Pancreas (tissue), 10 donors: ENCODE data around the gene AKT1. TPM values are rescaled to one million over a fixed set of nuclear protein-coding genes. Genes with fewer than 3 reads are reported as not detected.

Experiments
- ATAC-seq, 4 donors: fragments of 200-7000 bp; cut with Tn5 transposase; one replicate each; pipeline versions ENCODE4 v1.8.0 to v1.9.1; 2020; ENCODE audit warnings: mild to moderate bottlenecking in 4 of 4, moderate library complexity in 4 of 4
- DNase-seq, 6 donors: peaks; one replicate each; pipeline ENCODE4 v3.0.0-alpha.2; 2020
- FAIRE-seq: peaks from 2 replicates; lab custom pipeline; 2012; peaks lifted over from hg19 to GRCh38; lab: Jason Lieb, UNC
- H3K27ac ChIP-seq, 4 donors: fragments of 200-600 bp; sonication (generic); 1 replicate in 3 of 4; 2 replicates in 1 of 4; pipeline versions ENCODE4 v1.5.0 to v1.8.0; 2020
- H3K27me3 ChIP-seq, 4 donors: fragments of 200-600 bp; one replicate each; pipeline ENCODE4 v1.8.0; 2021
- H3K36me3 ChIP-seq, 3 donors: fragments of 200-600 bp; sonication (generic) in 1 of 3; one replicate each; pipeline versions ENCODE4 v1.5.0 to v1.8.0; 2020 to 2021
- H3K4me1 ChIP-seq, 3 donors: fragments of 200-600 bp; one replicate each; pipeline ENCODE4 v1.8.0; 2021
- H3K4me3 ChIP-seq, 4 donors: fragments of 200-600 bp; sonication (generic) in 2 of 4; one replicate each; pipeline versions ENCODE4 v1.5.0 to v1.8.0; 2020 to 2021
- H3K9me3 ChIP-seq, 4 donors: fragments of 200-600 bp; one replicate each; pipeline ENCODE4 v1.8.0; 2021
- WGBS, 2 donors: extraction: QIAGEN DNeasy Blood & Tissue Kit; methylation state at CpG; one replicate each; pipeline ENCODE4 v1.1.7; 2013; 5-methylcytosine and 5-hydroxymethylcytosine counted together
- intact Hi-C, 3 donors: fragments of 100-400 bp; cut with DNase I; formaldehyde crosslinking; loops; one replicate each; pipeline versions ENCODE4 v1.11.1 to v1.14.2; 2022
- polyA plus RNA-seq, 2 donors: library from polyadenylated mRNA; stranded (reverse); fragments of 200-250 nt; gene quantifications; one replicate each; pipeline ENCODE4 v1.2.3, GENCODE V29; 2013
- total RNA-seq, 6 donors: library from RNA; stranded (reverse); fragmentation: NEBNext Ultra II Directional in 4 of 6; extraction: Animal tissue kit (Norgen Biotek cat#: 25700) in 4 of 6; gene quantifications; one replicate each; pipeline versions ENCODE4 v1.2.1 to v1.2.4, GENCODE V29; 2021 to 2023
- TF ChIP-seq, protein P1 (sequence below), 4 donors: fragments of 200-600 bp; sonication (generic) in 3 of 4; IDR thresholded peaks; one replicate each; pipeline versions ENCODE4 v1.5.0 to v1.8.0; 2021; ENCODE audit warnings: antibody characterized with exemption in 4 of 4
- donor health status: healthy with polysubstance abuse.
- donor health status: DM: no; HTN: no; CAD: no; lungs with moderate emphysema.
- donor health status: DM: no; HTN: no; CAD: no.
- donor health status: control.
- donor health status: control.
- donor health status: Bipolar disorder and iron deficiency.
- donor health status: DM: yes; HTN: yes; CAD: no.
- donor health status: DM: no; HTN: no; CAD: no.
- donor health status: DM: no; HTN: no; CAD: no.
- donor health status: DM: yes; HTN: yes; CAD: no.

AKT1 gene
- total and polyA plus RNA-seq, 8 donors: 70.0 to 106 (median 84.6) TPM

DNA sequence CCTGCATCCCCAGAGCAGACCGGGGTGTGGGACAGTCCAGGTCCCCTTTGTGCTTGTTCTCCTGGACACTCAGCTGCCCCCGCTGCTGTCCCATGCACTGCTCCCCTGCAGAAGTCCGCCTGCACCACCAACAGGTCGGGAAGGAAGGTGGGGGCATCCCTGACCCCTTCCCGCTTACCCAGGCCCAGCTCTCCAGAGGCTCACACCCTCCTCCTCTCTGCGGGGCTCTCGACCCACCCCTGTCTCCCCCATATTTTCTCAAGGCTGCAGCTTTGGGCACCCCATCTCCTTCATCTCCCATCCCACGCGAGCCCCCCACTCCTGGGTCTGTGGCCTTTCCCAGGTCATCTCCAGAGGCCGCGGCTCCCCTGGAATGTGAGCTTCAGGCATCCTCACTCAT is 14.8 kb upstream of the AKT1 start:
- TF ChIP-seq, protein P1, sequence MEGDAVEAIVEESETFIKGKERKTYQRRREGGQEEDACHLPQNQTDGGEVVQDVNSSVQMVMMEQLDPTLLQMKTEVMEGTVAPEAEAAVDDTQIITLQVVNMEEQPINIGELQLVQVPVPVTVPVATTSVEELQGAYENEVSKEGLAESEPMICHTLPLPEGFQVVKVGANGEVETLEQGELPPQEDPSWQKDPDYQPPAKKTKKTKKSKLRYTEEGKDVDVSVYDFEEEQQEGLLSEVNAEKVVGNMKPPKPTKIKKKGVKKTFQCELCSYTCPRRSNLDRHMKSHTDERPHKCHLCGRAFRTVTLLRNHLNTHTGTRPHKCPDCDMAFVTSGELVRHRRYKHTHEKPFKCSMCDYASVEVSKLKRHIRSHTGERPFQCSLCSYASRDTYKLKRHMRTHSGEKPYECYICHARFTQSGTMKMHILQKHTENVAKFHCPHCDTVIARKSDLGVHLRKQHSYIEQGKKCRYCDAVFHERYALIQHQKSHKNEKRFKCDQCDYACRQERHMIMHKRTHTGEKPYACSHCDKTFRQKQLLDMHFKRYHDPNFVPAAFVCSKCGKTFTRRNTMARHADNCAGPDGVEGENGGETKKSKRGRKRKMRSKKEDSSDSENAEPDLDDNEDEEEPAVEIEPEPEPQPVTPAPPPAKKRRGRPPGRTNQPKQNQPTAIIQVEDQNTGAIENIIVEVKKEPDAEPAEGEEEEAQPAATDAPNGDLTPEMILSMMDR (IDR thresholded peaks at IDR 0.05): no peak

DNA sequence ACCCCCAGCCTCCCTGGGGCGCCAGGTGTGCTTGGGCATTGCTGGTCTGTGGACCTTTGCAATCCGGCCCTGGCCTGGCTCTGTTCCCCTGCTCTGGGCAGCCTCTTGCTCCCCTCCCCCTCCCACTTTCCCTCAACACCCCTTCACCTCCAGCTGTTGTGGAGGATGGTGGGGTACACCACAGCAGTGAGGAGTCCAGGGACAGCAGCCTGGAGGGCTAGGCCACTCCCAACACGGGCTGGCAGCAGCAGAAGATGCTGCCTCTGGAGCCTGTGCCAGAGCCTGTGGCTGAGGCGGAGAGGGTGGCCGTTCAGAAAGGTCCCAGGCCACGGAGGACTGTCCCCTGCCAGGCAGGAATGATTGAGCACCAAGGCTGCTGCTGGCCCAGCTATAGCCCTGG is 12.9 kb upstream of the AKT1 start:
- peaks cover 0 to 3% (median 0%) of the 10 kb centered on the region in 3 donors for H3K4me1 ChIP-seq
- no peaks in the 10 kb centered on the region for H3K36me3 ChIP-seq
- H3K27ac ChIP-seq: no peak overlapping the region
- ATAC-seq (no peak), DNase-seq (peak in 4 of 6 donors; percentile 9 to 48 (median 27)), FAIRE-seq (no peak)
- WGBS, 2 donors: 71 to 77% methylated on average over 5 to 6 of the region's 6 CpGs
- no peaks in the 10 kb centered on the region for H3K27me3 ChIP-seq
- TF ChIP-seq, protein P1 (IDR thresholded peaks at IDR 0.05): no peak
- intact Hi-C loops: no loop called here
- no peak overlapping the region for H3K4me3 ChIP-seq
- no peaks in the 10 kb centered on the region for H3K9me3 ChIP-seq

More for the DNA sequence above, 14.8 kb upstream of the AKT1 start:
- no peaks in the 10 kb centered on the region for H3K27me3 ChIP-seq
- no peaks in the 10 kb centered on the region for H3K9me3 ChIP-seq
- WGBS, 2 donors: 87 to 88% methylated on average over 10 to 11 of the region's 11 CpGs
- intact Hi-C loops: no loop called here
- DNase-seq: peak in 1 of 6 donors; percentile 47
- no peak overlapping the region for H3K27ac ChIP-seq
- H3K4me1 ChIP-seq: peaks cover 0 to 10% (median 0%) of the 10 kb centered on the region in 3 donors
- H3K36me3 ChIP-seq: no peaks in the 10 kb centered on the region
- FAIRE-seq: no peak
- no peak for ATAC-seq
- H3K4me3 ChIP-seq: no peak overlapping the region

DNA sequence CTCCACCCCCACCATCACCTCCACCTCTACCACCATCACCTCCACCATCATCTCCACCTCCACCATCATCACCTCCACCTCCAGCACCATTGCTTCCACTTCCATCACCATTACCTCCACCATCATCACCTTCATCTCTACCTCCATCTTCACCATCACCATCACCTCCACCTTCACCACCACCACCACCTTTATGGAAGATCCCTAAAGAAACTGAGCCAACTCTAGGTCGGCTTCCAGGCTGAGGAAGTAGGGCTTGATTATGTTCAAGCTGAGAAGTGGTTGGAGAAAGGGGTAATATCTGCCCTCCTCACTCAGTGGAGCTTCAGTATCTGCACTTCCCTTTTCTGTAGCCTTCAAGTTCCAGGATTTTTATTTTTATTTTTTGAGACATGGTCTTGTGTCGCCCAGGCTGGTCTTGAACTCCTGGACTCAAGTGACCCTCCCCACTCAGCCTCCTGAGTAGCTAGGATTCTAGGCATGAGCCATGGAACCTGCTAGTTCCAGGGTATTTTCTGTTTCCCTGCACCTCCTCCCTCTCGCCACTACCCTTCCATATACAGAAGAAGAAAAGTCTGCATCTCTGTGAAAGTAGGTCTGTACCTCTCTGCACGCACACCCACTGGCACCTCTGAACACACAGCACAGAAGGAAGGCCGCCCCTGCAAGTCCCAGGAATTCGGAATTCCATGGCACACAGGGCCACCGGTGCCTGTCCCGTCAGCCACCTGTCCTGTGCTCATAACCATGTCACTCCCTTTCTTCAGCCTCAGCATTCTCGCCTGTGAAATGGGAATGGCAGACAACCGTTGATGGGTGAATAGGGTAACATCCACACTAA is 11.3 kb upstream of the AKT1 start:
- ATAC-seq (no peak), DNase-seq (peak in 1 of 6 donors; percentile 28), FAIRE-seq (no peak)
- Histone ChIP-seq H3K4me1 (peaks cover 13 to 19% (median 13%) of the 10 kb centered on the region in 3 donors), H3K36me3 (no peaks in the 10 kb centered on the region), H3K9me3 (no peaks in the 10 kb centered on the region), H3K27ac (no peak overlapping the region), H3K27me3 (no peaks in the 10 kb centered on the region), H3K4me3 (no peak overlapping the region)
- intact Hi-C loops: no loop called here
- TF ChIP-seq, protein P1 (IDR thresholded peaks at IDR 0.05): no peak
- WGBS, 2 donors: 81 to 86% methylated on average over 10 of the region's 10 CpGs

DNA sequence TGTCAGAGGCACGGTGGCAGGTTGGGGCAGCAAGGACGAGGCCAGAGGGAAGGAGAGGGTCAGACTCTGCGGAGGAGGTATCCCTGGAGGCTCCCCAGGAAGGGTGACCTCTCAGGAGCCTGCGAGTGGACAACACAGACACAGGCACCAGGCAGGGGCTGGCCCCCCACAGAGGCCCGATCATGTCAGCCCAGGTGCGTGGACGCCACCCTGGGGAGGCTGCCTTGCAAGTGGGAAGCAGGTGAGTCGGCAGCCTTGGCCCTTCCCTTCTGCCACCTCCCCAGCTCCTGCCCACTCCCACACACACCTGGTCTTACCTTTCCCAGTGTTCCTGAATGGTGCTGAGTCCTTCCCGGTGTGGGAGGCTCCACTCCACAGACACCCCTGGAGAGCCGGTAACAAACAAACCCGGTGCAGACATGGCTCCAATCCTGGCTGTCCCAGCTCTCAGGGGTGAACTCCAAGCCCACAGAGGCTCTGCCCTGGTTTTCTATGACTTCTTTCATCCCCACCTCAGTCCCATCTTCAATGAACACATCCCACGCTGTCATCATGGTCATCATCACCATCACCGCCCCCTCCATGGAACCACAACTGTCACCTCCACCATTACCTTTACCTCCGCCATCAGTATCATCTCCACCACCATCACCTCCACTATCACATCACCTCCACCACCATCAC is 10.5 kb upstream of the AKT1 start:
- 73 to 76% methylated on average over 14 of the region's 14 CpGs for whole genome bisulfite sequencing, 2 donors
- H3K27ac ChIP-seq: peak overlapping the region in 1 of 4 donors; percentile 3
- H3K36me3 ChIP-seq: no peaks in the 10 kb centered on the region
- no peaks in the 10 kb centered on the region for H3K27me3 ChIP-seq
- TF ChIP-seq, protein P1 (IDR thresholded peaks at IDR 0.05): no peak
- FAIRE-seq (no peak), ATAC-seq (no peak), DNase-seq (peak in 3 of 6 donors; percentile 16 to 64 (median 56))
- intact Hi-C loops: no loop called here
- no peaks in the 10 kb centered on the region for H3K9me3 ChIP-seq
- no peak overlapping the region for H3K4me3 ChIP-seq
- peaks cover 17 to 25% (median 18%) of the 10 kb centered on the region in 3 donors for H3K4me1 ChIP-seq
